ENCODE results near the gene RBMS1. TPM values are rescaled to one million over a fixed set of nuclear protein-coding genes. Genes with fewer than 3 reads are reported as not detected.

Gene RBMS1
- total RNA-seq, 1 donor from 2014 or later, result 28.4 TPM

DNA sequence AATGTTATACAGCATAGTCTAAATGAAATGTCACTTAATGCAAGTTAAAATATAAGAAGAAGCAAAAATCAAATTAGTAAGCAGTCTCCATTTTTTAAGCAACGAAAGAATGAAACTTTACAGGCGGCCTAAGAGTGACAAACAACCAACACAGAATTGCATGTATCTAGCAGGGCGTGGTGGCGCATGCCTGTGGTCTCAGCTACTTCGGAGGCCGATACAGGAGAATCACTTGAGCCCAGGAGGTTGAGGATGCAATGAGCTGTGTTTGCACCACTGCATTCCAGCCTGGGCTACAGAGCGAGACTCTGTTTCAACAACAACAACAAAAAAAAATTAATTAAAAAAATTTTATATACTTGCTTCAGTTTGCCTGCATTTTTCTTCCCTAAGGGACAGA, 16.6 kb downstream of the RBMS1 start:
- Mint-ChIP-seq H3K4me3 (no peak overlapping the region), H3K4me1 (peaks cover 23% of the 10 kb centered on the region), H3K9me3 (peaks cover 3% of the 10 kb centered on the region), H3K27ac (ENCODE audit: unreplicated experiment) (peak overlapping the region; percentile 12), H3K27me3 (ENCODE audit: low read depth) (no peaks in the 10 kb centered on the region), H3K36me3 (ENCODE audit: low read depth) (no peaks in the 10 kb centered on the region)
- TF ChIP-seq, protein P1, sequence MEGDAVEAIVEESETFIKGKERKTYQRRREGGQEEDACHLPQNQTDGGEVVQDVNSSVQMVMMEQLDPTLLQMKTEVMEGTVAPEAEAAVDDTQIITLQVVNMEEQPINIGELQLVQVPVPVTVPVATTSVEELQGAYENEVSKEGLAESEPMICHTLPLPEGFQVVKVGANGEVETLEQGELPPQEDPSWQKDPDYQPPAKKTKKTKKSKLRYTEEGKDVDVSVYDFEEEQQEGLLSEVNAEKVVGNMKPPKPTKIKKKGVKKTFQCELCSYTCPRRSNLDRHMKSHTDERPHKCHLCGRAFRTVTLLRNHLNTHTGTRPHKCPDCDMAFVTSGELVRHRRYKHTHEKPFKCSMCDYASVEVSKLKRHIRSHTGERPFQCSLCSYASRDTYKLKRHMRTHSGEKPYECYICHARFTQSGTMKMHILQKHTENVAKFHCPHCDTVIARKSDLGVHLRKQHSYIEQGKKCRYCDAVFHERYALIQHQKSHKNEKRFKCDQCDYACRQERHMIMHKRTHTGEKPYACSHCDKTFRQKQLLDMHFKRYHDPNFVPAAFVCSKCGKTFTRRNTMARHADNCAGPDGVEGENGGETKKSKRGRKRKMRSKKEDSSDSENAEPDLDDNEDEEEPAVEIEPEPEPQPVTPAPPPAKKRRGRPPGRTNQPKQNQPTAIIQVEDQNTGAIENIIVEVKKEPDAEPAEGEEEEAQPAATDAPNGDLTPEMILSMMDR (conservative IDR thresholded peaks at IDR 0.05), result no peak
- DNase-seq (ENCODE audit: low read depth, low spot score), result no peak

DNA sequence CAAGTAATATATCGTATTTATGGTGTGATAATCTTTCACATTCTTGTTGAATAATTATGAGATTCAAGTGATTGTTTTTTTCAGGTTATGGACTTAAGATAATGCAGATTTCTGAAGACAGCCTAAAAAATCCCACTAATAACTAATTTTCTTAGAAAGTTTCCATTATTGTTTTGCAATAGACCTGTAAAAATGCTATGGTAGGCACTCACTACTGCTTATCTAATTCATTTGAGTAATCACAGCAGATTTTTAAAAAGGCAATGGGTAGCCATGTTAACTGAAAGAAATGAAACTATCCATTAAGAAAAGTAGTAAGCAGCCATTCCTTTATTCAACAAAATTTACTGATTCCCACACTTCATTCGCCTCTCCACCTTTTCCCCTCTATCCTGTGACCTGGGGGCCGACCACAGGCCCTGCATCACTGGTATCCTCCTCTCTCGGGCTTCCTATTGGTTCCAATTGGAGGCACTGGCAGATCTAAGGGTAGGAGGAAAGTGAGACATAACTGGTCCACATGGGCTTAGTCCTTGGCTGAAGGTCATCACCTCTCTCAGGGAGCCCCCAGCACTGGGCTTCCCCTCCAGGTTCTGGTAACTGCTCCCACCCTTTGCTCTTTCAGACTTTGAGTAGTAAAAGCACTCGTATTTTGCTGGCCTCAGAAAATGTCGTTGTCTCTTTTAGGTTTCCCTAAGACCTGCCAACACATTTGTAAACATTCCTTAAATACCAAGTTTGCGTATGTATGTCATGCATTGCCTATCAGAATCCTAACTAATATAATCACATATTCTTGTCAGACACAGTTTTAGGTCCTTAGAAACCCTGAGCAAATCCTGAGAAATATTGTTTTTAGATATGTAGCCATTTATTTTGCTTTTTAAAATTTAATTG, 18.5 kb downstream of the RBMS1 start:
- H3K27me3 Mint-ChIP-seq (ENCODE audit: low read depth), result no peaks in the 10 kb centered on the region
- H3K27ac Mint-ChIP-seq (ENCODE audit: unreplicated experiment), result no peak overlapping the region
- no peak for DNase-seq (ENCODE audit: low read depth, low spot score)
- H3K4me1 Mint-ChIP-seq, result peaks cover 23% of the 10 kb centered on the region
- no peaks in the 10 kb centered on the region for H3K36me3 Mint-ChIP-seq (ENCODE audit: low read depth)
- TF ChIP-seq, protein P1 (conservative IDR thresholded peaks at IDR 0.05), result no peak
- H3K9me3 Mint-ChIP-seq, result peaks cover 3% of the 10 kb centered on the region
- no peak overlapping the region for H3K4me3 Mint-ChIP-seq

DNA sequence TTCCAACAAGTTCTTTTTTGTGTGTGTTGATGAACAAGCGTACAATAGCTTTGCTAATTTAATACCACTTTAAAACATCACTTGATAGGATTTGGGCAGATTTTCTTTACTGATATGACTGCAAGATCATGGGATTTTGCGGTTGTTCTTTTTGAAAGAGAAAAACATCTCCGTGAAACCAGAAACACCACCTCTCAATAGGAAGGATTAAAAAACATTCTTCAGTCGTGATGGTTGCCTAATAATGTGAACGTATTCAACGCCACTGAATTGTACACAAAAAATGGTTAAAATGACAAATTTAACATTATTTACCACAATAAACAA, 19.3 kb downstream of the RBMS1 start:
- no peak overlapping the region for H3K27ac Mint-ChIP-seq (ENCODE audit: unreplicated experiment)
- peaks cover 3% of the 10 kb centered on the region for H3K9me3 Mint-ChIP-seq
- H3K36me3 Mint-ChIP-seq (ENCODE audit: low read depth), result no peaks in the 10 kb centered on the region
- H3K4me1 Mint-ChIP-seq, result peaks cover 19% of the 10 kb centered on the region
- DNase-seq (ENCODE audit: low read depth, low spot score), result no peak
- TF ChIP-seq, protein P1 (conservative IDR thresholded peaks at IDR 0.05), result no peak
- no peak overlapping the region for H3K4me3 Mint-ChIP-seq
- no peaks in the 10 kb centered on the region for H3K27me3 Mint-ChIP-seq (ENCODE audit: low read depth)

DNA sequence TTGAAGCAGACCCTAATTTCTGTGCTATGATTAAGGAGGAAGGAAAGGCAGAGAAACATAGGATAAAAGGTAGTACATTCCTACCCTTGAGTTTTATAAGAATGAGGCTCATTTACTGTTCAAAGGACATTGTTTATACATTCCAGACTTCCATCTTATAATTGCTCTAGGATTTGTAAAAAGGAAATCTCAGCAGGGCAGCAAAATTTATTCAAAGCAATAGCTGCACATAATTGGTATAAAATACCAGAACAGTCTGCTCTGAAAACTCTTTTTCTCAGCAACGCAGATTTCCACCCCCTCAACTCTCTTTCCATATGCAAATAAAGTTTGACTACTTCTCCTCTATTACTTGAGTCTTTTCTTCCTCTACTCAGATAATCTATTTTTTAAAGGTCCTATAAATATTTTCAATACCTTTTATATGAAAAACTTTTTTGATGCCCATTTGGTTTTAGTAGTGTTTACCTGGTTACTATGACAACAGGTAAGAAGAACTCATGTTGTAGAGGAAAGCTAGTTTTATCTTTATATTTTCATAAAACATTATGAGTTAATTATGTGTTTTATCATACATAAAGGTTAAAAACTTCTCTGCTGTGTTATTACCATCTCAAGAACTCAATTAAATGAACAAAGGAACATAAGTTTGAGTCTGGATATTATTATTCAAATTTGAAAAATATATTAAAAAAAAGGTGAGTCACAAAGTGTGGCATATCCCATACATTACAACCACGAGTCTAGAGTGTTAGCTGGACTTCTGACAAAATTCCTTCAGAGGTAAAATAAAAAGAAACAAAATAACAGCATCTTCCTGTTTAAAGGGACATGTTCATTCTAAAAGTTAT, 19.9 kb downstream of the RBMS1 start:
- H3K4me3 Mint-ChIP-seq, result no peak overlapping the region
- TF ChIP-seq, protein P1 (conservative IDR thresholded peaks at IDR 0.05), result no peak
- H3K9me3 Mint-ChIP-seq, result peaks cover 3% of the 10 kb centered on the region
- H3K36me3 Mint-ChIP-seq (ENCODE audit: low read depth), result no peaks in the 10 kb centered on the region
- no peak for DNase-seq (ENCODE audit: low read depth, low spot score)
- peaks cover 15% of the 10 kb centered on the region for H3K4me1 Mint-ChIP-seq
- no peaks in the 10 kb centered on the region for H3K27me3 Mint-ChIP-seq (ENCODE audit: low read depth)
- H3K27ac Mint-ChIP-seq (ENCODE audit: unreplicated experiment), result no peak overlapping the region

DNA sequence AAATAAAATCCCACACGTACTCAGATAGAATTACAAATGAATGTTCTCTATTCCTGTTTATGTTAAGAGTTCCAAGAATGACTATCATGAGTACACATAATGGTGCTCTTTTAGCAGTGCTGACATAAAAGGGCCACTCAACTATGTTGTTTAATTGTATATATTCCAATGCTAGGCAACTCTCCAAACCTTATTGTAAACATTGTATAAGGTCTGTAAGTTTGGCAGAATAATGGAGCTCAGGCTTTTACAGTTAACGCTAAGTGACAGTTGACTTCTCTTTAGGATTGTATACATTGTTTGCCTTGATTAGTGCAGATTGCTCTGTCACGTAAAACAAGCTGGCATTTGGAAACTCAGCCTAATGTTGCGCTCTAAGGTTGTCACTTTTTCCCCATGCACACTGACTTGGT, 20.8 kb downstream of the RBMS1 start:
- Mint-ChIP-seq H3K4me1 (peaks cover 14% of the 10 kb centered on the region), H3K4me3 (no peak overlapping the region), H3K27ac (ENCODE audit: unreplicated experiment) (no peak overlapping the region), H3K27me3 (ENCODE audit: low read depth) (no peaks in the 10 kb centered on the region), H3K9me3 (peaks cover 3% of the 10 kb centered on the region), H3K36me3 (ENCODE audit: low read depth) (no peaks in the 10 kb centered on the region)
- no peak for DNase-seq (ENCODE audit: low read depth, low spot score)
- TF ChIP-seq, protein P1 (conservative IDR thresholded peaks at IDR 0.05), result no peak
